Activated CD4-positive, CD25-positive, alpha-beta regulatory T cell treated with anti-CD3 and anti-CD28 coated beads, Interleukin-2, amount 50 U/mL, for 72 hours (primary cell): ENCODE data around the gene LRFN2.

Experiments
- DNase-seq: peaks from one replicate; pipeline ENCODE4 v3.0.0; 2021

The LRFN2 gene

GRCh38 chr6:40394381-40394780 is 192.8 kb downstream of the LRFN2 start:
- no peak for DNase-seq

GRCh38 chr6:40393641-40394040 is 193.5 kb downstream of the LRFN2 start:
- DNase-seq = no peak

DNA sequence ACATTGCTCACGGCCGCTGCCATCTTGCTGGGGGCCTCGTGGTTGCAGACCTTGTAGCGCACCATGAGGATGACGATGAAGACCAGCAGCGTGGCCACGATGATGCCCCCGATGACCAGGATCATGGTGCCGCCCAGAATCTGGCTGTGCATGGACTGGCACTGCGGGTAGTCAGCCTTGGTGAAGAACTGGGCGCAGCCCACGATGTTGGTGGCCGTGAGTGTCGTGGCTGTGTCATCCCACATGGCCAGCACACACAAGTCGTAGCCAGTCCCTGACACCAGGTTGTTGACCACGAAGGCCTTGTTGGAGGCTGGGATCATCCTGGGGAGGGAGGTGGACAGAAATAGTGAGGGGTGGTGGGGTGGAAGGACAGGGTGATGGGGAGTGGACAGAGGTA is 194.6 kb downstream of the LRFN2 start:
- DNase-seq = no peak

GRCh38 chr6:40391851-40392517 is 195.2 kb downstream of the LRFN2 start:
- no peak for DNase-seq

DNA sequence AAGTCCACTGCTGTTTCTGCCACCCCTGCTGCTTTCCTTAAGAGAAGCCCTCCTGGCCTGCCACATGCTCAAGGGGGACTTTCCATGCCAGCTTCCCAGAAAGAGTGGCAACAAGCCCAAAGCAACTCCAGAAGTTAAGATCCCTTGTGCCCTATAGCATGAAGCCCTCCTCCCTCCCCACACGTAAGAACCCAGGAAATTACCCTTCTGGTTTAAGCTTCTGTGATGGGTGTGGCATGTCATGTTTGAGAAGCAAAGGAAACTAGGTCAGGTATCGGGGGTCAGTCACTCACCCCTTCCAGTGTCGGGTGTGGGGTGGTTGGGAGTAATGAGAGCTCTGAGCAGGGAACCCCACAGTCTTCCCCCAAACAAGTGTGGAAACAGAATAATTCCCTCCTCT is 196.1 kb downstream of the LRFN2 start:
- DNase-seq = no peak

- no peak for DNase-seq
Measured at GRCh38 chr6:40390144-40390800, 196.9 kb downstream of the LRFN2 start.

- DNase-seq = no peak
Measured at GRCh38 chr6:40389254-40389653, 197.9 kb downstream of the LRFN2 start.

DNA sequence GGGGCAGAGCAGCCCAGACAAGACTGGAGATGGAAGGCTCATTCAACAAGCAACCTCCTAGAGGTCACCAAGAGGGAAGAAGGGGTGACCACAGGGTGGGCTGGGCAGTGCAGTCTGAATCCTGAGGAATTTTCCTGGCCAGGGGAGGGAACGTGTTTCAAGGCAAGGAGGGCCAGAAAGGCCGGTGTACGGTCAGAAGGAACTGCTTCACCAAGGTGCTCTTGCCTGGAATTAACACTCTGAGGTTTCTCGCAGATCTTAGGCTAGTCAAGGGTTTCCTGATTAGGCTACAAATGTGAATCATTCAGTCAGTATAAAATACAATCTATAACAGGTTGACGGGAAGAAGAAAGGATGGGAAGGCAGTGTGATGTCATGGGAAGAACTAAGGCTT is 199.3 kb downstream of the LRFN2 start:
- no peak for DNase-seq

DNA sequence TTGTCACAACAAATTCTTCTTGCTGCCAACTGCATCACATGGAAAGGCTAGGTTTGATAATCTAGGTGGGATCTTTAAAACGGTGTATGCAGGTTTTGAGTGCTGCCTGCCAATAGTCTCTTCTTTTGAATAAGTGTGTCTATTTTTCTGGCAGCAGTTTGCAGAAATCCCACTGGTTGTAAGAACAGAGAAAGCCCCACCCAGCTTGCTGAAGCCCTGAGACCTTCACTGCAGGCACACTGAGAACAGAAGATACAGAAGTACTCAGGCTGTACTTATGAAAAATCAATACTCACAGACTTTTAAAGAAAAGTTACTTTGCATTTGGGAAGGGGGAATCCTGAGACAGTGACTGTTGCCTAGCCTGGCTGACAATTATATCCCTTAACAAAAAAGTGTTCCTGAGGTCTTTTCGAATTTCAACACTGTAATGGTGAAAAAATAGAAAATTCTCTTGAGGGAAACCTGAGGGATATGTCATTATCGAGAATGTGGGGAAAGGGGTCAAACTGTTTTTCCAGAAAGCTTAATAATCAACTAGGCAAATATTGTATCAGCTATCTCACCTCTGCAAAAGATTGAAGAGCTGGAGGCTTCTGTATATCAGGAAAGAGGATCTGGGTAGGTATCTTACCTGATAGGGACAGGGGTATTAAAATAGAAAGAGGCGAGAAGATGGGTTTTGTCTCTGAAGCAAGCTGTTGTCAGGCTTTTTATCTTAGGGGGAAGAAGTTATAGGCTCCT is 199.9 kb downstream of the LRFN2 start:
- DNase-seq = no peak

DNA sequence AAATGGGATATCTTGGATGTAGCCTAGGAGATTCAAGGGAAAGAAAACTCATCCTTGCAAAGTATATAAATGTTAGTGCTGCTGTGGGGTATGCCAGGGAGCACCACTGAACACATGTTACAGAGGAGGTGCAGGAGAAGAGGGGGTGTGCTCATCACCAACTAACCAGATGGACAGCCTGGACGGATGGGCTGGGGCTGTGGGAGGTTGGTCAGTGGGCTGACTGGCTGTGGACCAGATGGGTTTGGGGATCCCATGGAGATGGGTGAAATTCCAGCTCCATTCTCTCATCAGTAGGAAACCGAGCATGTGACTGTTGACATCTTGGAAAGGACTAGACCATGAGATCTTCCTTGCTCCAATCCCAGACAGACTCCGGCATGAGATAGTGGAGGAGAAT is 201.0 kb downstream of the LRFN2 start:
- no peak for DNase-seq

DNA sequence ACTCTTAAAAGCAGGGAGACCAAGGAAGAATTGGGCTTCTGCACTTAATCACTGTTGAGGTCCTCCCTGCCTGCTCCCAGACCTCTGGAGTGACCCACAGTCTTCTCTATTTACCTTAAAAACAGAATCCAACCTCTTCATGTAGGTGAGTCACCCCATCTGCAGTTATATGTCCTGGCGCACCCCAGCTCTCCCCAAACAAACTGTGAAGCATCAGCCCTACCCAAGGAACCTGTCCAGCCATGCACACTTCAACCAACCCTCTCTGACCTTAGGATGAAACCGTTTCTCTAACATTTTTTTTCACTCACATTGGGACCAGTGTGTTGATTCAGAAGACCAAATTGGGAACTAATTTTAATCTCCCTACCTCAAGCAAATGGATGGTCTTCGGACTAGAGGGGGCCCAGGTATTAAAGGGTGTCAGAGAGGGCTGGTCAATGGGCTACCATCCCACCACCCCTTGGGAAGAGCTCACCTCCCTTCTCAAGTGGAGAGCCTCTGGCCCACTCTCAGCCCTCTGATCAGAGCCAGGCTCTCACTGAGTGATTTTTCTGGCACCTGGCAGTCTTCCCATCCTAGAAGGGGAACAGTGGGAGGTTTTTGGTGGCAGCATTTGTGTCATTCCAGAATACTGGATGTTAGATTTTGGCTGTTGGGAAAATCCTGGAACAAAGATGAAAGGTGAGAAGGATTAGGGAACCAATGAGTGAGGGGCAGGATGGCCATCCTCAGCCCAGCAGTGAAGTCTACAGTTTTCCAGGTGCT is 203.6 kb downstream of the LRFN2 start:
- no peak for DNase-seq

DNA sequence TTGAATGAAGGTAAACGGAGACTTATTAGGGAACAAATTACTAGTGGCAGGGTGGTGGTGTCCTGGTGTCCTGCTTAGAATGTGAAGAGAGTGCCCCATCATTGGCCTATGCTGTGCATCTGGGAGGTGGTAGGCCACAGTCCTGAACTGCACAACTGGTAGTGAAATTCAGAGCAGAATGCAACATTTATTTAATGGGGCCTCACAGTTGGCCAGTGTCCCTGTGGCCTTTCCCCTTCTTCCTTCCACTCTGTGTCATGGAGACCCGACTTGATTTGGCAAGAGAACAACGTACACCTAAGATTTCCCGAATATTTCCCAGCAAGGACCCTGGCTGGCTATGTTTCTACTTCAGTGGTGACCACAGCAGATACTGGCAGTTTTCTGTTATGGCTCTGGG is 206.9 kb downstream of the LRFN2 start:
- DNase-seq = no peak

DNA sequence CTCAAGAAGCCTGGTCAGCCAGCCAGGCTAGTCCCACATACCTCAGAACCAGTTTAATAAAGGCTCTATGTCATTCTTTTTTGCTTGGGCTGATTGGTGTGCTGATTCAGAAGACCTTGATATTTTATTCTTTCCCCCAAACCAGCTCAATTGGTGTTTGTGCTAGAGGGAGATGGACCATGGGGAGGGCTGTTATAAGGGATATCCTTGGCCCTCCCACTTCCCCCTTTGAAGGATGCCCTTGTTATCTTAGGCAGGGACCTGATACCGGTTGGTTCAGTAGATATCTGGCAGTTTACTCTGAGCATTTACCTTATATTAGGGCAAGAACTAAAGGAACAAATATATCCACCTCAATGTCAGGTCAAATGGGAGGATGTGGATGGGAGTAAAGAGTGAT is 207.4 kb downstream of the LRFN2 start:
- DNase-seq = no peak

DNA sequence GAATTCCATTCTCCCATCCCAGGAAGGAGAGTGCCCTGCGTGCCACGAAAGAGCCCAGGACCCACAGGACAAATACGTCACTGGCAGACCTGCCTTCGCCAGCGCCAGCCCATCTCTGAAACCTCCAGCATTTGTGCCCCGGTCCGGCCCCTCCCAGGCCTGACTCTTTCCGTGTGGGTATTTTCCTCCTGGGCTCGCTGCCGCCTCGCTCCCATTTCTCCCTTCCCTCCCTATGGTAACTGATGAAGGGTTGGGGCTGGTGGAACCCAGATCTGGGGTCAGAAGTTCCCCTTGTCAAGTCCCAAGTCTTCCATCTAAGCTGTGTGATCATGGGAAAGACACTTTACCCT is 208.5 kb downstream of the LRFN2 start:
- DNase-seq = no peak

DNA sequence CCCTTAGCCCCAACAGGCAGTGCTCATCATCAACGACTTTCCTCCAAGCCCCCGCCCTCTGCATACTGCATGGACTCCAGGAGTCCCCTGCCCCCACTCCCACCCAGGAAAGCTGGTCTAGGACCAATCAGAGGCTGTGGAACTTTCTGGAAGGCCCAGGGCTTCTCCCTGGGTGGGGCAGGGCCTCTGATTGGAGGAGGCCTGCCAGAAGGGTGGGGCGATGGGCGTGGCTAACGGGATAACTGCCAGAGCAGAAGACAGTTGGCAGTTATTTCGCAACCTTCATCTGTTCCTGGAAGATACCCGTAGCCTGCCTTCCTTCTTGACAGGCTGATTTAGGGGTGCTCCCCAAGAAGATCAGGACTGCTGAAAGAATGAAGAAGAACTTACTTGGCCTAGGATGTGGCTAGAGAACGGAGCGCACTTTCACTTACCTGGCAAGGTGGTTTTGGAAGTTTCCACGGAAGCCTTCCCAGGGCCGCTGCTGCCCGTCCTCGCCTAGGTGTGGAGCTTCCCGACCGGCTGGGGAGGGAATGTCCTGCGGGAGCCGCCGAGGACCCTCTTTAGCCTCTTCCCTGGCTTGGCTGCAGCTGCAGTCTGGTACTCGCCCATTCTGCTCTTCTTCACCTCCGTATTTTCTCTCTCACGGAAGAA is 209.0 kb downstream of the LRFN2 start:
- DNase-seq = no peak

- no peak for DNase-seq
Measured at GRCh38 chr6:40377173-40377806, 209.9 kb downstream of the LRFN2 start.

- DNase-seq = no peak
Measured at GRCh38 chr6:40376113-40376650, 211.0 kb downstream of the LRFN2 start.

- no peak for DNase-seq
Measured at GRCh38 chr6:40373267-40373666, 213.9 kb downstream of the LRFN2 start.

GRCh38 chr6:40371621-40372020 is 215.5 kb downstream of the LRFN2 start:
- no peak for DNase-seq

DNA sequence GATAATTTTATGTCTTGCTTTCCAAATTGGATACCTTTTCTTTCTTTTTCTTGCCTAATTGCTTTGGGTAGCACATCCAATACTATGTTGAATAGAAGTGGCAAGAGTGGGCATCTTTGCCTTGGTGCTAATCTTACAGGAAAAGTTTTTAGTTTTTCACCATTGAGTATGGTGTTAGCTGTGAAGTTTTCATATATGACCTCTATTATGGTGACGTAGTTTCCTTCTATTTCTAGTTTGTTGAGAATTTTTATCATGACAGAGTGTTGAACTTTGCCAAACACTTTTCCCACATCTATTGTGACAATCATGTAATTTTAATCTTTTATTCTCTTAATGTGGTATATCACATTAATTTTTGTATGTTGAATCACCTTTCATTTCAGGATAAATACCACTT is 216.1 kb downstream of the LRFN2 start:
- DNase-seq = no peak

GRCh38 chr6:40369891-40370290 is 217.3 kb downstream of the LRFN2 start:
- DNase-seq = no peak

DNA sequence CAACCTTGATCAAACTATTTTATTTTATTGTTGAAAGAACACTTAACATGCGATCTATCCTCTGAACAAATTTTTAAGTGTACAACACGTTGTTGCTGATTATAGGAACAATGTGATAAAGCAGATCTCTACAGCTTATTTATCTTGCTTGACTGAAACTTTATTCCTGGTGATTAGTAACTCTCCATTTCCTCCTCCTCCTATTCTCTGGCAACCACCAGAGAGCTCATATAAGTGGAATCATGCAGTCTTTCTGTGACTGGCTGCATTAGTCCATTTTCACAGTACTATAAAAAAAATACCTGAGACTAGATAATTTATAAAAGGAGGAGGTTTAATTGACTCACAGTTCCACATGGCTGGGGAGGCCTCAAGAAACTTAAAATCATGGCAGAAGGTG is 218.1 kb downstream of the LRFN2 start:
- DNase-seq = no peak
